Neuronal stem cell (in vitro differentiated cells): Measurements from ENCODE around the gene CPXM2.

Source experiments
- DNase-seq: peaks from one replicate; pipeline ENCODE4 v3.0.0-alpha.2; 2013; ENCODE audit warnings: low spot score
- H2AFZ ChIP-seq: one replicate; pipeline ENCODE4 v1.6.1; 2013; ENCODE audit warnings: mild to moderate bottlenecking, low read length, inconsistent platforms
- H2AK5ac ChIP-seq: 2 replicates; pipeline ENCODE4 v1.6.1; 2013; ENCODE audit warnings: low read depth, mild to moderate bottlenecking, inconsistent platforms, low read length, moderate library complexity, mixed read lengths
- H2BK120ac ChIP-seq: 2 replicates; pipeline ENCODE4 v1.6.1; 2013; ENCODE audit warnings: low read depth, mild to moderate bottlenecking, inconsistent platforms, low read length, moderate library complexity, mixed read lengths
- H2BK12ac ChIP-seq: one replicate; pipeline ENCODE4 v1.6.1; 2013; ENCODE audit warnings: low read length, inconsistent platforms
- H2BK15ac ChIP-seq: 2 replicates; pipeline ENCODE4 v1.6.1; 2013; ENCODE audit warnings: mild to moderate bottlenecking, low read length, inconsistent platforms, mixed read lengths
- H2BK5ac ChIP-seq: one replicate; pipeline ENCODE4 v1.6.1; 2013; ENCODE audit warnings: inconsistent platforms, mild to moderate bottlenecking, low read length, moderate library complexity
- H3K14ac ChIP-seq: one replicate; pipeline ENCODE4 v1.6.1; 2013; ENCODE audit warnings: low read length, inconsistent platforms
- H3K18ac ChIP-seq: 2 replicates; pipeline ENCODE4 v1.6.1; 2013; ENCODE audit warnings: low read length, inconsistent platforms
- H3K23ac ChIP-seq: 2 replicates; pipeline ENCODE4 v1.6.1; 2013; ENCODE audit warnings: low read depth, mild to moderate bottlenecking, mixed read lengths, low read length, inconsistent platforms; ENCODE audit not compliant: poor library complexity
- H3K27ac ChIP-seq: replicated peaks from 3 replicates; pipeline ENCODE4 v1.5.1; 2013; ENCODE audit warnings: low read length, inconsistent platforms
- H3K27me3 ChIP-seq, 3 experiments: 2 replicates each; pipeline ENCODE4 v1.6.1; 2013; ENCODE audit warnings: low read length in 3 of 3, mild to moderate bottlenecking in 2 of 3, inconsistent platforms in 1 of 3, low read depth in 1 of 3, mixed read lengths in 1 of 3, moderate library complexity in 1 of 3; ENCODE audit not compliant: control insufficient read depth in 3 of 3, insufficient read depth in 3 of 3
- H3K36me3 ChIP-seq, 2 donors: replicated peaks in 1 of 2; 2 replicates each; pipeline ENCODE4 v1.6.1; 2013; ENCODE audit warnings: low read length in 2 of 2; ENCODE audit not compliant: control insufficient read depth in 2 of 2, insufficient read depth in 2 of 2
- H3K4ac ChIP-seq: 2 replicates; pipeline ENCODE4 v1.6.1; 2013; ENCODE audit warnings: inconsistent platforms, mild to moderate bottlenecking, low read length, moderate library complexity
- H3K4me1 ChIP-seq, 2 donors: 1 replicate in 1 of 2; 2 replicates in 1 of 2; pipeline ENCODE4 v1.6.1; 2013; ENCODE audit warnings: low read length in 2 of 2, low read depth in 1 of 2; ENCODE audit not compliant: control insufficient read depth in 2 of 2, insufficient read depth in 1 of 2
- H3K4me2 ChIP-seq: one replicate; pipeline ENCODE4 v1.6.1; 2013; ENCODE audit warnings: mild to moderate bottlenecking, low read length, inconsistent platforms; ENCODE audit not compliant: insufficient read depth, poor library complexity, severe bottlenecking
- H3K4me3 ChIP-seq, 2 donors: 2 replicates each; pipeline ENCODE4 v1.5.1; 2013; ENCODE audit warnings: low read length in 2 of 2, mild to moderate bottlenecking in 2 of 2, inconsistent platforms in 1 of 2, moderate library complexity in 1 of 2
- H3K79me1 ChIP-seq: one replicate; pipeline ENCODE4 v1.6.1; 2013; ENCODE audit warnings: low read depth, mild to moderate bottlenecking, inconsistent platforms, low read length, moderate library complexity
- H3K9ac ChIP-seq: one replicate; pipeline ENCODE4 v1.6.1; 2013; ENCODE audit warnings: mild to moderate bottlenecking, low read depth, low read length, inconsistent platforms; ENCODE audit not compliant: poor library complexity
- H3K9me3 ChIP-seq, 2 donors: replicated peaks in 1 of 2; 2 replicates each; pipeline versions ENCODE3 to v1.6.1; 2013; ENCODE audit warnings: low read length in 2 of 2, mild to moderate bottlenecking in 2 of 2, inconsistent platforms in 1 of 2, low read depth in 1 of 2, mixed read lengths in 1 of 2, moderate library complexity in 1 of 2; ENCODE audit not compliant: control insufficient read depth in 2 of 2, insufficient read depth in 1 of 2
- H4K8ac ChIP-seq: one replicate; pipeline ENCODE4 v1.6.1; 2013; ENCODE audit warnings: low read depth, mild to moderate bottlenecking, inconsistent platforms, low read length, moderate library complexity
- H4K91ac ChIP-seq: one replicate; pipeline ENCODE4 v1.6.1; 2013; ENCODE audit warnings: low read length, low read depth, mild to moderate bottlenecking, inconsistent platforms; ENCODE audit not compliant: poor library complexity
- WGBS, 2 donors: extraction: QIAGEN DNeasy Blood & Tissue Kit; methylation state at CpG; one replicate each; pipeline ENCODE4 v1.1.7; 2013; ENCODE audit warnings: missing lambda C conversion rate in 2 of 2, mixed read lengths in 1 of 2; ENCODE audit not compliant: insufficient read length in 2 of 2, insufficient replicate concordance in 1 of 2; ENCODE audit errors: extremely low coverage in 2 of 2; 5-methylcytosine and 5-hydroxymethylcytosine counted together

Gene CPXM2

DNA sequence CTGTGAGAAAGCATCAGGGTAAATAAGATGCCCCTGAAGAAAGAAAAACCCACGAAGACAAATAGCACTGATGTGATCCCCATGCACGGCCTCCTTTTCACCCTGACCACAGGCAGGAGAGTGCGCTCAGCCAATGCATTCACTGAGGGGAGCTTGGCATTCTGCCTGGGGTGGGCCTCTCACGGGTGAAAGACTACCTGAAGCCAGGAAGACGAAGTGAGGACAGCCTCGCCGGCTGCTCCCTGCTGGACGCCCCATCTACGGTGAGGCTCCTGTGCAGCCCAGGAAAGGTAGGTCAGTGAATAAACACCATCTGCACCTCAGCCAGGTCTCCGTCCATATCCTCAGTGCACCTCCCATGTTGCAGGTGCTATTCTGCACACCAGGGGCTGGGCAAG, 32.0 kb downstream of the CPXM2 start:
- no peak overlapping the region for H3K18ac ChIP-seq
- H2AK5ac ChIP-seq = no peak overlapping the region
- no peak overlapping the region for H3K4me2 ChIP-seq
- no peak overlapping the region for H2BK120ac ChIP-seq
- no CpG with 5 or more reads among the region's 10 CpGs for WGBS, 2 donors
- no peak overlapping the region for H4K91ac ChIP-seq
- no peak overlapping the region for H3K27ac ChIP-seq
- no peaks in the 10 kb centered on the region for H3K79me1 ChIP-seq
- H2BK5ac ChIP-seq = no peak overlapping the region
- H3K14ac ChIP-seq = no peak overlapping the region
- no peak overlapping the region for H3K9ac ChIP-seq
- DNase-seq = no peak
- peaks cover 0 to 7% (median 0%) of the 10 kb centered on the region in 3 experiments for H3K27me3 ChIP-seq
- no peak overlapping the region for H3K4ac ChIP-seq
- no peak overlapping the region for H3K4me3 ChIP-seq
- H4K8ac ChIP-seq = no peak overlapping the region
- H3K9me3 ChIP-seq = no peaks in the 10 kb centered on the region
- H2BK12ac ChIP-seq = no peak overlapping the region
- no peak overlapping the region for H2AFZ ChIP-seq
- H3K36me3 ChIP-seq = no peaks in the 10 kb centered on the region
- H3K4me1 ChIP-seq = peaks cover 0 to 4% of the 10 kb centered on the region in 2 donors
- no peak overlapping the region for H2BK15ac ChIP-seq
- no peak overlapping the region for H3K23ac ChIP-seq

DNA sequence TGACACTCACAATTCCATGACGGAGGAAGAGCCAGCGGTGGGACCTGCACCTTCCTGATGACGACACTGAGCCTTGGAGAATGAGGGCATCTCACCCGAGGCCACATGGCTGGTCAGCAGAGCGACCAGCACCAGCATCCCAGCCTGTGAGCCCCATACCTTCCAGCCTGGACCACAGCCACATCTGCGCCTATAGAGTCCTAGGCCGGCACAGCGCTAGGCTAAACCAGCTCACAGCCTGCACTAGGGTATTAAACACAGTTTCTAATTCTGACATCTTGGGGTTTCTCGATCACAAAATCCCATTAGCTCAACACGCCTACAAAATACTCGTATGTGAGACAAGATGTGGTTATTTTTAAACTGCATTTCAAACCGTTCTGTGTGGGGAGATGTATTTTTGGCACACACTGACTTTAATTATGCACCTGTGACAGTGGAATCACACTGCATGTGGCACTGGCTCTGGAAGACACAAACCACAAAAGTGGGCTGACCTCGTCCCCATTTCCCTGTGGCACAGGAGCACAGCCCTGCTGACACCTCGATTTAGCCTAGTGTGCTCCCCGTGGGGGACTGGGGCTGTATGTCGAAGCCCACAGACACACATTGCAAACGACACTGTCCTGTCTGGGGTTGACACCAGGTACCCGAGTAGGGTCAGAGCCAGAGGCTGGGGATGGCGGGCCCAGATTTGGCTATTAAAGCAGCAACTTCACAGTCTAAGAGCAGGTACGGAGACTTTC, 32.5 kb downstream of the CPXM2 start:
- Histone ChIP-seq H4K8ac (no peak overlapping the region), H3K9ac (no peak overlapping the region), H2BK12ac (no peak overlapping the region), H2BK120ac (no peak overlapping the region), H2AK5ac (no peak overlapping the region), H2BK15ac (no peak overlapping the region), H3K27me3 (peaks cover 0 to 7% (median 0%) of the 10 kb centered on the region in 3 experiments), H3K27ac (no peak overlapping the region), H2BK5ac (no peak overlapping the region), H3K79me1 (no peaks in the 10 kb centered on the region), H3K4me2 (no peak overlapping the region), H3K4ac (no peak overlapping the region), H4K91ac (no peak overlapping the region), H3K4me3 (no peak overlapping the region), H3K18ac (no peak overlapping the region), H3K23ac (no peak overlapping the region), H3K36me3 (no peaks in the 10 kb centered on the region), H3K14ac (no peak overlapping the region), H3K9me3 (no peaks in the 10 kb centered on the region), H2AFZ (no peak overlapping the region), H3K4me1 (peaks cover 0 to 4% of the 10 kb centered on the region in 2 donors)
- WGBS, 2 donors = no CpG with 5 or more reads among the region's 20 CpGs
- DNase-seq = no peak

DNA sequence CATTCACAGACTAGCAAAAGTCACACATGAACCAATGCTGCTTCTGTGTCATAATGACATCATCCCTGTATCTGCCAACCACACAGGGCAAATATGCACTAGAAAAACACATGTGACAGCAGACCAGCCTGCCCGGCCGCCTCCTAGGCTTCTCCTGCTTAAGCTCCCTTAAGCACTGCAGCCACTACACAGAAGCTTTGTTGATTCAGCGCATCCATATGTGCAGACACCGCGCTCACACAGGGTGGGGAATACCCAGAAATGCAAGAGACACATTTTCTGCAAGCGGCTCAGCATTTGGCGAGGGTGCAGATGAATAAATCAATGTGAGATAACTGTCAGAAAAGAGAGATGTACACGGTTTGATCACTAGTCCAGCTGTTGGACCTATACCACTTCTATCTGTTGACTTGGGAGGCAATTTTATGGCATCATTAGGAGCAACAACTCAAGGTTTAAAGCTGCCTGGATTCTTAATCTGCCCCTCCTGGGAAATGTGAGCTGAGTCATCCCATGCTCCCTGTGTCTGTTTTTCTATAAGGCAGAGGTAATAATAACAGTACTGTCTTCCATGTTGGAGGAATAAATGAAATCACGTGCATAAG, 33.4 kb downstream of the CPXM2 start:
- Histone ChIP-seq H3K23ac (no peak overlapping the region), H2AK5ac (peak overlapping the region; percentile 38), H3K9ac (no peak overlapping the region), H3K9me3 (no peaks in the 10 kb centered on the region), H2BK15ac (no peak overlapping the region), H3K4me3 (no peak overlapping the region), H3K18ac (no peak overlapping the region), H3K4me1 (peaks cover 0 to 2% of the 10 kb centered on the region in 2 donors), H2BK12ac (no peak overlapping the region), H4K8ac (no peak overlapping the region), H2BK5ac (no peak overlapping the region), H3K4me2 (no peak overlapping the region), H3K27ac (no peak overlapping the region), H4K91ac (no peak overlapping the region), H3K14ac (no peak overlapping the region), H3K4ac (no peak overlapping the region), H3K79me1 (no peaks in the 10 kb centered on the region), H2AFZ (no peak overlapping the region), H3K27me3 (peaks cover 0 to 7% (median 0%) of the 10 kb centered on the region in 3 experiments), H2BK120ac (no peak overlapping the region), H3K36me3 (no peaks in the 10 kb centered on the region)
- WGBS, 2 donors = no CpG with 5 or more reads among the region's 9 CpGs
- no peak for DNase-seq

DNA sequence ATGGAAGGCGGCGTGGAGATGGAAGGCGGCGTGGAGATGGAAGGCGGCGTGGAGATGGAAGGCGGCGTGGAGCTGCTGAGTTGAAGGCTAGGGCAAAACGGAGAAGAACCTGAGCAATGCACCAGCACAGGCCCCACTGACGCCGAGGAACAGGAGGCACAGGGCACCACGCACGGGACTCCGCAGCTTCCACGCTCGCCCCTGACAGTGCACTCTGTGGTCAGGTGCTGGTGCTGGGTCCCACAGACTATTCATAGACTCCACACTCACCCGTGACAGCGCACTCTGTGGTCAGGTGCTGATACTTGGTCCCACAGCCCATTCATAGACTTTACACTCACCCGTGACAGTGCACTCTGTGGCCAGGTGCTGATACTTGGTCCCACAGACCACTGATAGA, 34.0 kb downstream of the CPXM2 start:
- H3K4me1 ChIP-seq = no peaks in the 10 kb centered on the region
- H3K27me3 ChIP-seq = peaks cover 0 to 7% (median 0%) of the 10 kb centered on the region in 3 experiments
- no peak overlapping the region for H3K18ac ChIP-seq
- no peak overlapping the region for H2BK12ac ChIP-seq
- no peak for DNase-seq
- no peak overlapping the region for H4K91ac ChIP-seq
- no peaks in the 10 kb centered on the region for H3K79me1 ChIP-seq
- WGBS, 2 donors = no CpG with 5 or more reads among the region's 19 CpGs
- H3K9ac ChIP-seq = no peak overlapping the region
- no peak overlapping the region for H2AFZ ChIP-seq
- no peak overlapping the region for H3K14ac ChIP-seq
- H2BK120ac ChIP-seq = no peak overlapping the region
- H4K8ac ChIP-seq = no peak overlapping the region
- no peaks in the 10 kb centered on the region for H3K9me3 ChIP-seq
- H2AK5ac ChIP-seq = peak overlapping the region; percentile 38
- no peak overlapping the region for H3K23ac ChIP-seq
- no peak overlapping the region for H3K4me2 ChIP-seq
- H3K27ac ChIP-seq = no peak overlapping the region
- no peak overlapping the region for H2BK15ac ChIP-seq
- H3K36me3 ChIP-seq = no peaks in the 10 kb centered on the region
- H2BK5ac ChIP-seq = no peak overlapping the region
- no peak overlapping the region for H3K4me3 ChIP-seq
- H3K4ac ChIP-seq = no peak overlapping the region
